Retina (tissue), 1 donor: ENCODE measurements around the gene CHCHD5.
"Not testable (repeated sequence)": the region's sequence is repeated elsewhere in the genome, so short reads cannot be mapped to it uniquely, and the experiment has no call there.

Experiments
- DNase-seq: peaks from one replicate; pipeline ENCODE4 v3.0.0-alpha.2; 2016

Gene CHCHD5

GRCh38 chr2:112591413-112591812 is 7.0 kb downstream of the CHCHD5 start:
- DNase-seq, result no peak

GRCh38 chr2:112593736-112594135 is 9.3 kb downstream of the CHCHD5 start:
- DNase-seq, result no peak

GRCh38 chr2:112597537-112598322 is 13.3 kb downstream of the CHCHD5 start:
- no peak for DNase-seq

- DNase-seq, result no peak
Observed at GRCh38 chr2:112600634-112601033, 16.2 kb downstream of the CHCHD5 start.

GRCh38 chr2:112601754-112602153 is 17.3 kb downstream of the CHCHD5 start:
- DNase-seq, result no peak

- no peak for DNase-seq
Observed at GRCh38 chr2:112602917-112603316, 18.5 kb downstream of the CHCHD5 start.

- no peak for DNase-seq
Observed at GRCh38 chr2:112603731-112604130, 19.3 kb downstream of the CHCHD5 start.

GRCh38 chr2:112604952-112605351 is 20.5 kb downstream of the CHCHD5 start:
- no peak for DNase-seq

GRCh38 chr2:112605926-112606325 is 21.5 kb downstream of the CHCHD5 start:
- DNase-seq, result no peak

- DNase-seq, result no peak
Observed at GRCh38 chr2:112606547-112606946, 22.1 kb downstream of the CHCHD5 start.

GRCh38 chr2:112607680-112608438 is 23.4 kb downstream of the CHCHD5 start:
- DNase-seq, result no peak

GRCh38 chr2:112609320-112609719 is 24.9 kb downstream of the CHCHD5 start:
- DNase-seq, result not testable (repeated sequence)

- DNase-seq, result not testable (repeated sequence)
Observed at GRCh38 chr2:112612283-112612682, 27.9 kb downstream of the CHCHD5 start.

- DNase-seq, result peak; percentile 41
Observed at GRCh38 chr2:112614201-112614840, 29.9 kb downstream of the CHCHD5 start.

GRCh38 chr2:112615051-112615450 is 30.6 kb downstream of the CHCHD5 start:
- no peak for DNase-seq

GRCh38 chr2:112615798-112616197 is 31.4 kb downstream of the CHCHD5 start:
- DNase-seq, result not testable (repeated sequence)

- no peak for DNase-seq
Observed at GRCh38 chr2:112618383-112618782, 34.0 kb downstream of the CHCHD5 start.

- no peak for DNase-seq
Observed at GRCh38 chr2:112621790-112622527, 37.5 kb downstream of the CHCHD5 start.

- no peak for DNase-seq
Observed at GRCh38 chr2:112622528-112622849, 38.1 kb downstream of the CHCHD5 start.

- no peak for DNase-seq
Observed at GRCh38 chr2:112623913-112624777, 39.7 kb downstream of the CHCHD5 start.

- DNase-seq, result no peak
Observed at GRCh38 chr2:112625474-112626114, 41.2 kb downstream of the CHCHD5 start.
